ENCODE results near the gene VDAC1.
"Not testable (repeated sequence)": the region's sequence is repeated elsewhere in the genome, so short reads cannot be mapped to it uniquely, and the experiment has no call there.

The VDAC1 gene

DNA sequence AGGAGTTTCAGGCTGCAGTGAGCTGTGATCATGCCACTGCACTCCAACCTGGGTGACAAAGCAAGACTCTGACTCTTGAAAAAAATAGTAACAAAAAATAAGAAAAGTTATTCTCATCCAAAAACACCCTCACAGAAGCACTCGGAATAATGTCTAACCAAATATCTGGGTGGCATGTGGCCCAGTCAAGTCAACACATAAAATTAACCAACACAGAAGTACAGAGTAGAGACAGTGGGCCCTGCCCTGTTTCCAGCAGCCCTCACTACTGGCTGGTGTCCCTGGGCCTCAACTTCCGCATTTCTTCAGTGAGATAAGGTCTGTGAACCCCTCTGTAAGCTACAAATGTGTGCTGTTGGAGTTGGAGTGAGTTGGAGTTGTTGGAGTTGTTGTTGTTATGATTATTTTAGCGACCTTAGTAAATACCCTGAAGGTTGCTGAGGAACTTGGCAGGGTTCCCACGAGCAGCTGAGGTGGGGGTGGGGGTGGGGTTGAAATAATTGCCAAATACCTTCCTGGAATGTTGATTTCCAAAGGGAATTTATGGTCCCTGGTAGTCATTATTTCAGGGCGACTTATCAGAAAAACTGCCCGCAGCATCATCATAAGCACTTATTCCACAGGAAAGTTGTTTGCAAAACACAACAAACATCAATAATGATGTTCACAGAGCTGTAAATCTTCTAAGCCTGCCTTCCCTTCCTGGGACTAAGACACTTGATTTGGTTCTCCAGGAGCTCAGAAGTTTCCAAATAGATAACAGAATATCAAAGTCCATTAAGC, 66.5 kb downstream of the VDAC1 start:
- no peak for DNase-seq

DNA sequence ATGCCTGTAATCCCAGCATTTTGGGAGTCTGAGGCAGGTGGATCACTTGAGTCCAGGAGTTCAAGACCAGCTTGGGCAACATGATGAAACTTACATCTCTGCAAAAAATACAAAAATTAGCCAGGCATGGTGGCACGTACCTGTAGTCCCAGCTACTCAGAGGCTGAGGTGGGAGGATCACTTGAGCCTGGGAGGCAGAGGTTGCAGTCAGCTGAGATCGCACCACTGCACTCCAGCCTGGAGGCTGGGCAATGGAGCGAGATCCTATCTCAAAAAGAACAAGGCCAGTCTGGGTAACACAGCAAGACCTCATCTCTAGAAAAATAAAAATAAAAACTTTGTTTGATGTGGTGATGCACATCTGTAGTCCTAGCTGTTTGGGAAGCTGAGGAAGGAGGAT, 67.1 kb downstream of the VDAC1 start:
- not testable (repeated sequence) for DNase-seq

DNA sequence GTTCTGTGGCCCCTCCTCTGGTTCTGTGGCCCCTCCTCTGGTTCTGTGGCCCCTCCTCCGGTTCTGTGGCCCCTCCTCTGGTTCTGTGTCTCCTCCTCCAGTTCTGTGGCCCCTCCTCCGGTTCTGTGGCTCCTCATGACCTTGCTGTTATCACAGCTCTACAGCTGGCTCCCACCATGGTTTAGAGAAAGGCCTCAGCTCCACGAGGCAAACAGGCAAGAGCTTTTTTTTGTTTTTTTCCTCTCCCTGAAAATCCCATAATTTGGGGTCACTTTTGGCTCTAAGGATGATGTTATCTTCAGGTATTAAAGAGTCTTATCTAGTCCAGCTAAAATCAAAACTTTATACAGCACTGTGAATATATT, 68.1 kb downstream of the VDAC1 start:
- no peak for DNase-seq

DNA sequence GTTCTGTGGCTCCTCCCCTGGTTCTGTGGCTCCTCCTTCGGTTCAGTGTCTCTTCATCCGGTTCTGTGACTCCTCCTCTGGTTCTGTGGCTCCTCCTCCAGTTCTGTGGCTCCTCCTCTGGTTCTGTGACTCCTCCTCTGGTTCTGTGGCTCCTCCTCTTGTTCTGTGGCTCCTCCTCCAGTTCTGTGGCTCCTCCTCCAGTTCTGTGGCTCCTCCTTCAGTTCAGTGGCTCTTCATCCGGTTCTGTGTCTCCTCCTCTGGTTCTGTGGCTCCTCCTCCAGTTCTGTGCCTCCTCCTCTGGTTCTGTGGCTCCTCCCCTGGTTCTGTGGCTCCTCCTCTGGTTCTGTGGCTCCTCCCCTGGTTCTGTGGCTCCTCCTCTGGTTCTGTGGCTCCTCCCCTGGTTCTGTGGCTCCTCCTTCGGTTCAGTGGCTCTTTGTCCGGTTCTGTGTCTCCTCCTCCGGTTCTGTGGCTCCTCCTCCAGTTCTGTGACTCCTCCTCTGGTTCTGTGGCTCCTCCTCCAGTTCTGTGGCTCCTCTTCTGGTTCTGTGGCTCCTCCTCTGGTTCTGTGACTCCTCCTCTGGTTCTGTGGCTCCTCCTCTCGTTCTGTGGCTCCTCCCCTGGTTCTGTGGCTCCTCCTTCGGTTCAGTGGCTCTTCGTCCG, 68.7 kb downstream of the VDAC1 start:
- not testable (repeated sequence) for DNase-seq

DNA sequence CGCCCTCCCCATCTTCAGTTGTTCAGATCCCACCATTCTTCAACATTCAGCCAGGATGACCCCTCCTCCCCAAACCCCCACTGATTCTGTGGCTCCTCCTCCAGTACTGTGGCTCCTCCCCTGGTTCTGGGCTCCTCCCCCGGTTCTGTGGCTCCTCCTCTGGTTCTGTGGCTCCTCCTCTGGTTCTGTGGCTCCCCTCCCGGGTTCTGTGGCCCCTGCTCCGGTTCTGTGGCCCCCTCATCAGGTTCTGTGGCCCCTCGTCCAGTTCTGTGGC, 69.2 kb downstream of the VDAC1 start:
- DNase-seq = no peak

DNA sequence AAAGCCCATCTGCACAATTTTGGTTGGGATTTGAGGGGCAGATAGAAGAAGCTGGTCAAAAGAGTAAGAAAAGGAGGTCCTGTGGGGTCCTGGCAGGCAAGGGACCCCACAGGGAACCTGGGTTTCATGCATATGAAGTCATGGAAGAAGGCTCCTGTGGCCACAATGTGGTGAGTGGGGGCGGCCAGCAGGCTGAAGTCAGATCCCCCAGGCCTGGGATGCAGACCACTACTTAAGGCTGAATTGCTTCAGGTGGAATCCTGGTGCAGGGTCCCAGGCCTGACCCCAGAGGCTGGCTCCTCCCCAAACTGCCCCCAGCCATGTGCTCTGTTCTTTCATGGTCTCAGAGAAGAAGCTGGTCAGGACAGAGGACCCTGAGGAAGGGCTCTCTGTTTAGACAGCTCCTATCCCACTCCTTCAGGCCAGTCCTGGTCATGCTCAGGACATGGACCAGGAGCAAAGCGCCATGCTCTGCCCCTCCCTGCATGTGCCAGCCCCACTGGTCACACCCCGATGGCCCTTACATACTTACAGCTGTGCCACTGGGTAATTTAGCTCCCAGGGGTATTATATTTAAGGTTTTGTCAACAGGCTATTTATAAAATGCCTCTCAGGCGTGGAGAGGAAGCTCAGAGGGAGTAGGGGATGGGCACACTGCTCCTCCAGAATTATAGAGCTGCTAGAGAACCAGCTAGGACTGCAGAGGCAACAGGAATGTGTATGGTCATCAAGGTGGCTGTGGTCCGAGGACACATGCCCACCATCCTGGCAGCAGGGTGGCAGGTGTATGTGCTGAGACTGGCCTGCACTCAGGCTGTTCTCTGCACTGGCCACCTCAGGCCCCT, 69.7 kb downstream of the VDAC1 start:
- DNase-seq = no peak

DNA sequence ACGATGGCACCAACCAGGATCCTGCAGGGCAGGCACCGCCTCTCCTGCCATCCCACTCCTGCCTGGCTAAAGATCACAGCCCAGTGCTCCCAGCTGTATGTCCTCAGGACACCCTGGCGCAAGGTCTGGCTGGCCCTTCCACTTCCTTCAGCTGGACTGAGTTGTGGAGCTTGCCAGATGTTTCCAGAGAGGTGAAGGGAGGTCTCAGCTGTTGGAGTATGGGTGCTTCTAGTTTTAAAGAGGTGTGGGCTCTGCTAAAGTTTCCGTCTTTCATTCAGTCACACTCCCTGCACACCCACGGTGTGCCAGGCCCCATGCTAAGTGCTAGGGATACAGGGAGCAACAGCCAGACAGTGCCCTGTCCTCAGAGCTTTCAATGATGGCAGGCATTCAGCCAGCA, 70.5 kb downstream of the VDAC1 start:
- no peak for DNase-seq

DNA sequence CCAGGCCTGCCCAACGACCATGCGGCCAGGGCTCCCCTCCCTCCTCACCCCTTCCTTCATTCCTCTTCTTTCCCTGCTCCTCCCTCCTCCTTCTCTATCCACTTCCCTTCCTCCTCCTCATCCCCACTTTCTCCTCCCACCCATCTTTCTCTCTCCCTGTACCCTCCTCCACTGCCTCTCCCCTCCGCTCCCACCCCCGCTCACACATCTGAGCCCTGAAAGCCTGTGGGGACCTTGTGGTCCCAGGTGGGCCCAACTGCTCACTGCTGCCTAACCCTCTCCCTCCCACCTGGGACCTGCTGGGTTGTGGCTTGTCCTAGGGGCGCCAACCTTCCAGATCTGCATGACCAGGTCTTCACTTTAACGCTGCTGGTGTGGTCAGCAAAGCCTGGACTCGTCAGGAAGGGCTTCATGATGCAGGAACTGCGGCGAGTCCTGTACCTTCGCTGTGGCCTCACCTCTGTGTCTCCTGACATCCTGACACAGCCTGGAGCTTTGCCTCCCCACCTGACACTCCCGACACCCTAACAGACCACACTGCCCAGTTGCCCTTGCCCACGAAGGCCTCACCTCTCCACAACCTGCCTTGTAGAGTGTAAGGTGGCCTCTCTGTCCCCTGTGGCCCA, 71.0 kb downstream of the VDAC1 start:
- no peak for DNase-seq

DNA sequence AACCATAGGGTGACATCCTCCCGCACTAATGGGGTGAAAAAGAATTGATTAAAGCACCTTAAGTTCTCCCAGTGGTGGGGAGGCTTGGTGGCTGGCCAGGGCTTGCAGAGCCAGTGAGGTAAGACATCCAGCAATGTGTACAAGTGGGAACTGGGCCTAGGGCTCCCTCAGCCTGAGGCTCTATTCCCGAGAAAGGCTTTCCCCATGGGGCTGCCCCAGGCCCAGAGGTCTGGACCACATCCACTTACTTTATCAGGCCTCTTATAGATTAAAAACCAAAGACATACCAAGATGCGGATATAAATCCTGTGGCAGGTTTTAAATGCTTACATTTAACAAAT, 71.6 kb downstream of the VDAC1 start:
- no peak for DNase-seq

DNA sequence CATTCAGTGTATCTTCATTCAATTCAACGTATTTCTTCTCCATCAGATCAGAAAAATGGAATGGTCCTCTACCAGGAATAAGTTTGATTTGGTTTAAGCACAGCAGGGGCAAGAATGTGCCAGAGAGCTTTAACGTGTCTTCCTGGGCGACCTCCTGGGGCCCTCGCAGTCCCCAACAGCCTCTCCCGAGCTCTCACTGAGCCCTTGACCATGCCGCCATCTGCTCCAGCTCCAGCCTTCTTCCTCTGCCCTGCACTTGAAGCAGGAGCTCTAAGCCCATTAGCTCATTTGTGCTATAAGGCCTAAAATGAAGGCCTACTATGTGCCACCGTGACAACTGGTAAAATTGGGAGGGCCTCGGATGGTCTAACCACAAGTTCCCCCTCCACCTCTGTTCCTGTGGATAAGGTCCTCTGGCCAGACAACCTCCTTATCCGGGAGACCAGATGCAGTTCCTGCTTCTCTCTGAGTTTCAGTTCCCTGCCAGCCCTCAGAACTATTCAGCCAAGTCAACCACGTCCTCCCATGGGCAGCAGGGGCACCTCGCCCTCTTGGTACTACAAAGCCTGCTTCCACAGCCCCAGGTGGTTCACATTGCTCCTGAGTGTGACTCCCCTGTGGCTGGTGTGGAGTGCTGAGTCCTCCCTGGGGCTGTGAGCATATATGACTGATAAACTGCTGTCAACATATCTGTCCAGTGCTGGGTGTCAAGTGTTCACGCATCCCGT, 72.2 kb downstream of the VDAC1 start:
- no peak for DNase-seq

DNA sequence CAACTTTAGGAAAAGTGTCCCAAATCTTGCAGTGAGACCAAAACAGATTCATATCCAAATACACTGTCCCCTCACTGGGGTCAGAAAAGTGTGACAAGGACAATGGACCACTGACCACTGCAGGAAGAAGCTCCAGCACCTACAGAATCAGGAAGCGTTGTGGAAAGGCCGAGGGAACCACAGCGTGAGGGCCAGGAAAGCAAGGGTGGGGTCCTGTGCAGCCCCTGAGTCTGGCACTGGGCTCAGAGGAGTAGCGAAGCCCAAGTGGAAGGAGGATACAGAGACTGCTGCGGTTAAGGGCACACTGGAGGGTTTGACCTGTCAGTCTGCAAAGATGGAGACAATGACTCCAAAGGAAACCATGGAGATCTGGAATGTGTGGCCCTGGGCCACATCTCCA, 73.2 kb downstream of the VDAC1 start:
- DNase-seq = no peak

DNA sequence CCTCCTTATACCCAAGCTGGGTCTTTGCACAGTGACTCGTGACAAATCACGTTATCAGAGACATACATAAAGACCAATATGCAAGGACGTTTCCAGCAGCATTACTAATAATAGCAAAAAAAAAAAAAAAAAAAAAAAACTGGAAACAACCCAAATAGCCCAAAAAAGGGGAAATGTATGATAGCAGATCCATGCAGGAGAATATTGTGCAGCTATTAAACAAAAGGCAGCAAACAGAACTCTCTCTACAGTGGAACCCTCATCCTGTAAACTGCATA, 74.0 kb downstream of the VDAC1 start:
- DNase-seq = no peak

DNA sequence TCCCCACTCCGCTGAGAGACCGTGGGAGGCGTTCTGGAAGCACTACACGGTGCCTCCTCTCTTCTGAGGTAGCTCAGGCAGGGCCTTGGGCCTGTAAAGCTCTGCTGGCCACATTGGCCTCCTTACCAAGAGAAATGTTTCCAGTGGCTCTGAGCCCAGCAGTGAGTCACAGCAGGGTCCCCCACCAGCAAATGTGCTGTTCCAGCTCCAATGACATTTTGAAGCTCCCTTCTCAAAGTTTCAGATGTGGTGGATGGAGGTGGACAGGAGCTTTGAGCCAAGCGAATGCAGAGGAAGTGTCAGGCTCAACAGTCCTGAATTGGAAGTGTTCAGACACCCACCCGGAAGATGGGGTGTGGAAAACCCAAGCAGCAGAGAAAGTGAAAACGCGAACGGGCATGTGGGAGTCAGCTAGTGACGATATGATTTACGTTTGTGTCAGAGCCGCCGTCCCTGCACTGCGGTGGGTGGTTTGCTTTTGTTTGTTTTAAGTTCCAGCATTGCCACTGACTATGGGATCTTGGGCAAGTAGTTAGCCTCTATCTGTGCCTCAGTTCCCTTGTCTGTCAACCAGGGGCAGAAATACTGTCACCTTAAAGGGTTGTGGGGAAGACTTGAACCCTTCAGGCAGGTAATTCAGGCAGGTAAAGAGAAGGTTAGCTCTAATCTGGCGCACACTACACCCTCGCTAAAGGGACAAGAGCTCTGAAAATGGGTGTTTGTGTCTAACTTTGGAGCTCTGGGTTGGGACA, 74.5 kb downstream of the VDAC1 start:
- peak; percentile 71 for DNase-seq

DNA sequence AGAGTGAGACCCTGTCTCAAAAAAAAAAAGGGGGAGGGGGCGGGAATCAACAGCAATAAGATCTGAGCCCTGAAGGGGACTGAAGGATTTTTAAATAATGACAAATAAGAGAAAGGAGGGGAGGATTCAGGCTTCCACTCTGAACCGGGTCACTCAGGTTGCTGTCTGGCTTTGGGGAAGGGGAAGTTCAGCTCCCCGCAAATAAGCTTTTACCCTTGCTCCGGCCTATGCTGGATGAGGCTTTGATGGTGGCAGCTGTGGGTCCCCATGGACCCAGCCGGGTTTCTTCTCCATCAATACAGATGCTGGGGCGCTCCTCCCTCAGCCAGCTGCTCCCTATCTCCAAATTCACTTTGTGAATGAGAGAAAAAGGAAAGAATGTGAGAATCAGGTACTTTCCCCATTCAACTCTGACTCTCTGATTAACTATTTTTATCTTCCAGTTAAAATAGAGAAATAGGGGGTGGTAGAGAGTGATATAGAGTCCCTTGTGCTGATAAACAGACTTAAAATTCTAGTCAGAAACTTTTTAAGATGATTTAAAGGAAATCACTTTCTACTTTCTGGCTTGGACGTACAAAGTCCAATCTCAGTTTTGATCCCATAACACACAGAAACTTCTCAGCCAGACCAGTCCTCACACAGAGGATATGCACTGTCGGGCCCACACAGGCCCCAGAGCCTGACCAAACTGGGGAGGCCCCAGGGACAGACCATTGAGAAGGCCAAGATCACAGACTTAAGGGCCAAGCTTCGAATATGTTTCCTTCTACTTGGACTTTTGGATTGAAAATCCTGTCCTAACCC, 76.0 kb downstream of the VDAC1 start:
- DNase-seq = no peak

DNA sequence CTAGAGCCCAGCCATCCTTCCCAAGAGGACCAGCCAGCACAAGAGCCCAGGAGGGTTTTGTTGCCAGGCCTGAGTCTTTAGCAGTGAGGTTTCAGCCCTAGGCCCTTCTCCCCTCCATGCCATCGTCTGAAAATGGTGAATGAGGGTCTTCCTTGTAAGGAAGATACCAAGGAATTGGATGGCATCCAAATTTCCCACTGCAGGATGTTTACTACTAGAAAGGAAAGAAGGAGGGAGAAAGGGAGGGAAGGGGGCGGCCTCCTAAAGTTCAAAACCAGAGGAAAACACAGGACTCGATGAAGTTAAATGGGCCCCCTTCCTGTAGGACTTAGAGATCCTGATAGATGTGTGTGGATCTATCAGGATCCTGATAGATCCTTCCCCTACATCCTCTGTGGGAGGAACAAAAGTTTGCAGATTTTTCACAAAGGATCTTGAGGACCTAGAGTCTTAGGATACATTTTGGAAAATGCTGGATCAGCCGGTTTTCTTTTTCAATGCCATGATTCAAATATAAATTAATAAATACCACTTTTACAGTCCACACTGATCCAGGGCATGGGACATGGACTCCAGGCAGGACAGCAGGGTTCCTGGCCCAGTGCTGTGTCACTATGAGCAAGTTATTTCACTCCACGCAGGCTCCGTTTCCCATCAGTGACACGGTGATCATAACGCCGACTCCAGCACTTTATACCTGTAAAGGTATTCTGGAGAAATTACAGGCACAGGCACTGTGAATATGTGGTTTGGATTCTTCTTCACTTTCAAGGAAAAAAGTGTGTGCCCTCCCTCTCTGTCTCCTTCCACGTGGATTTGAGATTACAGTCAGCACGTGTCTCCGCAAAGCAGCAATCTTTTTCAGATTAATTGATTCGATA, 77.2 kb downstream of the VDAC1 start:
- DNase-seq = no peak

DNA sequence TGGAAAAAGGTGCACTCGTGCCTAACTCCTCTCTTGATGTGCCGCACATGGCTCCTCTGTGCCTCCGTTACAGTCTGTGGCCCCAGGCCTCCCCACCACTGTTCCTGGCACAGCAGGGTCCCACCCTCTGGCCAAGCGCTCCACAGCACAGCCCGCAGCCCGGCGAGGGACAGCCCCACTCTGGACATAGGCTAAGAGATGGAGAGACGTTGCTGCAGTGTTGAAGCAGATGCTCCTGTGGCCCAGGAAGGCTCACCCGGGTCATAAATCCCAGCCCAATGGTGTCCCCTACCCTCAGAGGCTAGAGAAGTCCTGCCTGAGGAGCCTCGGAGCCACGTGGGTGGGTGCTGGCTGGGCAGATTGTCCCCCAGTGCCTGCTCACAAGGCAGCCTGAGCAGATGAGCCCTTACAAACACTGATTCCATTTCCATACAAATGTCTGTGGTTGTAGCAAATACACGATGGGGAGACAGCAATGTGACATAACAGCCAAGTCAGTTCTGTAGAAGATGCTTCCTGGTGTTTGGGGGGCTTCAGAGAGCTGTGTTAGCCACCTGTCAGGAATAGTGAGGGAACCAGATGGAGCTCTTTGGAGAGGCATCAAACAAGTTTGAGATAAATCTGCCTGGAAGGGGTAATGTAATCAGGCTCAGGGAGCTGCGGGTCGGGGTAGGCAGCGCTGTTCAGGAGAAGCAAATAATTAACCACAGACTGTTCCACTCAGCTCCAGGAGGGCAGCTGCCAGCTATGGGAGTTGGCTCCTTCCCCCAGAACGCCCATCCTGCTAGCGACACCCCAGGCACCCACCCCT, 78.1 kb downstream of the VDAC1 start:
- no peak for DNase-seq

DNA sequence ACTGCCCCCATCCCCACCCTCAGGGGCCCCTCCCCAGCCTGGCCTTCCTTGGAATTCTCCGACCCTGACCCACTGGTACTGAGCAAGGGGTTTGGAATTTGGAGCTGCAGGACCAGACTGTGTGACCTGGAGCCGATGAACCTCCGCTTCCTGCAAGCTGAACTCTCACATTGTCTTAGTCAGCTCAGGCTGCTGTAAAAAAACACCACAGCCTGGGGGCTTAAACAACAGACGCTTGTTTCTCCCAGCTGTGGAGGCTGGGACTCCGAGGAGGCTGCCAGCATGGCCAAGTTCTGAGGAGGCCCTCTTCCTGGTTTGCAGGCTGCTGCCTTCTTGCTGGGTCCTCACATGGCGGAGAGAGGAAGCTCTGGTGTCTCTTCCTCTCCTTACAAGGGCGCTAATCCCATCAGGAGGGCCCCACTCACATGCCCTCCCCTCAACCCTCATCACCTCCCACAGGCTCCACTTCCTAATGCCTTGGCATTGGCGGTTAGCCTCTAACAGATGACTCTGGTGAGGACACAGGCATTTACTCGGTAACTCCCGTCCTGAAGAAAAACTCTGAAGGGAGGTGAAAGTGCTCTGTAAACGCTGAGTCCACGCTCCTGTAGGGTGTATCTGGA, 78.8 kb downstream of the VDAC1 start:
- DNase-seq = no peak

DNA sequence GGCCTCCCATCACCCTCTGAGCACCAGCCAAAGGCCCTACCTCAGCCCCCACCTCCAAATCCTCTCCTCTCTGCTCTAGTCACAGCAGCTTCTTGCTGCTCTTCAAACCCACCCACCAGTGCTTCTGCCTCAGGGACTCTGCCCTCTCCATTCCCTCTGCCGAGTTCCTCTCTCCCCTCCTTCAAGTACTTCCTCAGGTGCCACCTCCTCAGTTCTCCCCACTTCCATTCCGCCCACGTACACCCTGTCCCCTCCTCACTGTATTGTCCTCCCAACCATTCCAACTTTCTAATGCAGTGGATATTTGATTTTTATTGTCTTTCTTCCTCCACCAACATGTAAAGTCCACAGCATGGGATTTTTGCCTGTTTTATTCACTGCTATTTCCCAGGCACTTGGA, 79.5 kb downstream of the VDAC1 start:
- no peak for DNase-seq

DNA sequence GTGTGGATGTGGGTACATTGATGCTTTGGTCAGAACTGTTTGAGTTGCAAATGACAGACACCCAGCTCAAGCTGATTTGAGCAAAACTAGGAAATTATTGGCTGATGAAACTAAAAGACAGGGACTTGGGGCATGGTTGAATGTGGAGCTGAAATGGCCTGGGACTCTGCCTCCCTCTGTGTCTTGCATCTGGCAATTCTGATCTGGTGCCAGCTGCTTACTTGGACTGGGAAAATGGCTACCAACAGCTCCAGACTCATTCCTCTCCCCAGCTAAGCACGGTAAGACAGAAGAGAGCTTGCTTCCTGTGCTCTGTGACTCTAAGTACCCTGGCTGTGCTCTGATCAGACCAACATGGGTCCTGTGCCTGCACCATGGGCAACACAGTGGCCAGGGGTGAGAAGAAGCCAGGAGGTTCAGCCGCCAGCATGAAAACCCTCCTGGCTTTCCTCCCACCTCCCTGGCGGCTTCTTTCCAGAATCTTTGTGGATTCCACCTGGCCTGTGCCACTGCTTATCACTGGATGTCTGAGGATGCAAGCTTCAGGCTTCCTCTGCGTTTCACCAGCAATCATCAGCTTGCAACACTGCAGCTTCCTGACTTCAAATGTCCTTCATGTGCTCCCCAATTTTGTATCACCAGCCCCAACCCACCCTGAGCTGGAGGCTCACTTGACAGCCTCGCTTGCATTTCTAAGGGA, 80.4 kb downstream of the VDAC1 start:
- DNase-seq = no peak
